Measurements from ENCODE around the gene SCN5A. TPM values are rescaled to one million over a fixed set of nuclear protein-coding genes. Genes with fewer than 3 reads are reported as not detected.

SCN5A gene
- total RNA-seq, 1 donor from 2014 or later, result 1.4 TPM

- no peak for TF ChIP-seq CTCF (IDR thresholded peaks at IDR 0.05; ENCODE audit: unreplicated experiment)
- H3K9me3 Mint-ChIP-seq (ENCODE audit: unreplicated experiment), result no peaks in the 10 kb centered on the region
- DNase-seq (ENCODE audit: low spot score), result no peak
Measured at GRCh38 chr3:38606561-38606960, 42.9 kb downstream of the SCN5A start.

GRCh38 chr3:38605981-38606380, 43.5 kb downstream of the SCN5A start:
- peaks cover 9% of the 10 kb centered on the region for H3K27me3 Mint-ChIP-seq (ENCODE audit: unreplicated experiment)
- TF ChIP-seq CTCF (IDR thresholded peaks at IDR 0.05; ENCODE audit: unreplicated experiment), result no peak
- H3K27ac Mint-ChIP-seq (ENCODE audit: unreplicated experiment), result no peak overlapping the region
- no peaks in the 10 kb centered on the region for H3K4me1 Mint-ChIP-seq (ENCODE audit: unreplicated experiment)
- no peaks in the 10 kb centered on the region for H3K9me3 Mint-ChIP-seq (ENCODE audit: unreplicated experiment)
- no peak for DNase-seq (ENCODE audit: low spot score)
- H3K36me3 Mint-ChIP-seq (ENCODE audit: low read depth, unreplicated experiment), result peaks cover 4% of the 10 kb centered on the region
- H3K4me3 Mint-ChIP-seq (ENCODE audit: unreplicated experiment), result no peak overlapping the region

More at GRCh38 chr3:38606561-38606960, 42.9 kb downstream of the SCN5A start:
- H3K27me3 Mint-ChIP-seq (ENCODE audit: unreplicated experiment), result peaks cover 11% of the 10 kb centered on the region
- no peaks in the 10 kb centered on the region for H3K36me3 Mint-ChIP-seq (ENCODE audit: low read depth, unreplicated experiment)
- H3K4me1 Mint-ChIP-seq (ENCODE audit: unreplicated experiment), result no peaks in the 10 kb centered on the region
- no peak overlapping the region for H3K4me3 Mint-ChIP-seq (ENCODE audit: unreplicated experiment)
- no peak overlapping the region for H3K27ac Mint-ChIP-seq (ENCODE audit: unreplicated experiment)

GRCh38 chr3:38604246-38604645, 45.2 kb downstream of the SCN5A start:
- no peak for DNase-seq (ENCODE audit: low spot score)
- no peaks in the 10 kb centered on the region for H3K9me3 Mint-ChIP-seq (ENCODE audit: unreplicated experiment)
- peaks cover 7% of the 10 kb centered on the region for H3K36me3 Mint-ChIP-seq (ENCODE audit: low read depth, unreplicated experiment)
- TF ChIP-seq CTCF (IDR thresholded peaks at IDR 0.05; ENCODE audit: unreplicated experiment), result no peak
- no peak overlapping the region for H3K4me3 Mint-ChIP-seq (ENCODE audit: unreplicated experiment)
- H3K27me3 Mint-ChIP-seq (ENCODE audit: unreplicated experiment), result peaks cover 8% of the 10 kb centered on the region
- no peaks in the 10 kb centered on the region for H3K4me1 Mint-ChIP-seq (ENCODE audit: unreplicated experiment)
- H3K27ac Mint-ChIP-seq (ENCODE audit: unreplicated experiment), result no peak overlapping the region

DNA sequence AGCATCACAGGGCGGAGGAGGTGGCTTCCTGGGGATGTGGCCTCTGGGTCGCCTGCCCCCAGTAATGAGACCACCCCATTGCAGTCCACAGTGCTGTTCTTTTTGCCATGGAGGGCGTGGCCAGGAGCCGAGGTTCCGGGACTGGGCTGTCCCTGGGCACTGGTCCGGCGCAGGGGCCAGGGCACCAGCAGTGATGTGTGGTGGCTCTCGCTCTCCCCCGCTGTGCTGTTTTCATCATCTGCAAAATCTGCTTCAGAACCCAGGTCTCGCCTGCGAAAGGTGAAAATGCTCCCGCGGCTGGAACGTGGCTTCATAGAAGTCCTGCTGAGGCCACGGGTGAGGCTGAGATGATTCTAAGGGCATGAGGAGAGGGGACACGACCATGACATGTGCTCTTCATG, 45.8 kb downstream of the SCN5A start:
- TF ChIP-seq CTCF (IDR thresholded peaks at IDR 0.05; ENCODE audit: unreplicated experiment), result no peak
- Mint-ChIP-seq H3K9me3 (ENCODE audit: unreplicated experiment) (no peaks in the 10 kb centered on the region), H3K4me3 (ENCODE audit: unreplicated experiment) (no peak overlapping the region), H3K36me3 (ENCODE audit: low read depth, unreplicated experiment) (peaks cover 9% of the 10 kb centered on the region), H3K27ac (ENCODE audit: unreplicated experiment) (no peak overlapping the region), H3K27me3 (ENCODE audit: unreplicated experiment) (peaks cover 8% of the 10 kb centered on the region), H3K4me1 (ENCODE audit: unreplicated experiment) (no peaks in the 10 kb centered on the region)
- no peak for DNase-seq (ENCODE audit: low spot score)

- Mint-ChIP-seq H3K27me3 (ENCODE audit: unreplicated experiment) (peaks cover 8% of the 10 kb centered on the region), H3K36me3 (ENCODE audit: low read depth, unreplicated experiment) (peaks cover 9% of the 10 kb centered on the region), H3K9me3 (ENCODE audit: unreplicated experiment) (no peaks in the 10 kb centered on the region), H3K4me3 (ENCODE audit: unreplicated experiment) (no peak overlapping the region), H3K4me1 (ENCODE audit: unreplicated experiment) (no peaks in the 10 kb centered on the region), H3K27ac (ENCODE audit: unreplicated experiment) (no peak overlapping the region)
- TF ChIP-seq CTCF (IDR thresholded peaks at IDR 0.05; ENCODE audit: unreplicated experiment), result no peak
- no peak for DNase-seq (ENCODE audit: low spot score)
Measured at GRCh38 chr3:38602576-38603250, 46.8 kb downstream of the SCN5A start.

Data from endothelial cell (in vitro differentiated cells).